K562 (cell line): ENCODE measurements around the gene BEND4. TPM values are rescaled to one million over a fixed set of nuclear protein-coding genes. Genes with fewer than 3 reads are reported as not detected.

Experiments
- RFX1 ChIP-seq: fragments of 450-650 bp; IDR thresholded peaks from 2 replicates; pipeline ENCODE4 v1.6.1; 2016; ENCODE audit warnings: mild to moderate bottlenecking, moderate library complexity
- ZBTB40 ChIP-seq, 2 experiments: fragments of 450-650 bp in 1 of 2; sonication (generic) in 1 of 2; formaldehyde crosslinking in 1 of 2; IDR thresholded peaks; 2 replicates each; pipeline versions ENCODE4 v1.7.1 to v1.9.0; 2016 to 2022; ENCODE audit warnings: inconsistent platforms in 1 of 2, mild to moderate bottlenecking in 1 of 2, missing genetic modification reagents in 1 of 2
- ZEB2 ChIP-seq: fragments of 450-650 bp; IDR thresholded peaks from 2 replicates; pipeline ENCODE4 v1.6.1; 2016
- polyA plus RNA-seq, 8 experiments: library from polyadenylated mRNA; depleted of rRNA in 4 of 8; stranded (reverse) in 5 of 8; unstranded in 3 of 8; fragments of >200 nt; fragmentation: Nextera tagmentation in 2 of 8; fragmentation: Illumina TruSeq in 1 of 8; extraction: Ambion mirVana in 2 of 8; extraction: Trizol in 1 of 8; gene quantifications; 2 replicates each; pipeline versions ENCODE4 v1.2.1 to v1.2.3, GENCODE V29; 2011 to 2014; ENCODE audit warnings: inconsistent platforms in 1 of 8, missing spikeins in 1 of 8
- total RNA-seq, 7 experiments: library from RNA; depleted of rRNA in 6 of 7; stranded (reverse); fragments of >200 nt in 6 of 7; fragmentation: Illumina TruSeq in 2 of 7; extraction: Trizol in 2 of 7; gene quantifications; 2 replicates each; pipeline versions ENCODE4 v1.2.1 to v1.2.3, GENCODE V29; 2011 to 2021; ENCODE audit warnings: low replicate concordance in 1 of 7

Gene BEND4
- total and polyA plus RNA-seq, 9 of the 15 experiments (the other 6 are each of a cell fraction or from before 2014, with no cell fraction given), result not detected

GRCh38 chr4:42080306-42080705, 72.1 kb downstream of the BEND4 start (continued):
- TF ChIP-seq RFX1 (no peak), ZEB2 (no peak), ZBTB40 (IDR thresholded peaks at IDR 0.05) (no peak), ZBTB40 (CRISPR knock-in tag; IDR thresholded peaks at IDR 0.05) (no peak)
